Measurements from ENCODE around the gene PPRC1.

Gene PPRC1

GRCh38 chr10:102191956-102192355, 59.1 kb downstream of the PPRC1 start:
- no peak for DNase-seq

- no peak for DNase-seq
These were observed 62.5 kb downstream of the PPRC1 start for GRCh38 chr10:102195296-102195870.

- no peak for DNase-seq
These were observed 64.1 kb downstream of the PPRC1 start for GRCh38 chr10:102196893-102197292.

GRCh38 chr10:102198027-102198426, 65.2 kb downstream of the PPRC1 start:
- no peak for DNase-seq

Measured in activated T-cell treated with anti-CD3 and anti-CD28 coated beads for 4 hours (primary cell).